Ovary (tissue), 3 donors: ENCODE measurements around the gene COL4A5.

ENCODE experiments used
- EP300 ChIP-seq: sonication (generic); formaldehyde crosslinking; IDR thresholded peaks from one replicate; pipeline ENCODE4 v1.6.1; 2017; ENCODE audit warnings: antibody characterized with exemption
- POLR2A ChIP-seq: fragments of 450-650 bp; IDR thresholded peaks from one replicate; pipeline ENCODE4 v1.6.1; 2017; ENCODE audit warnings: antibody characterized with exemption, mild to moderate bottlenecking, moderate library complexity
- TF ChIP-seq, protein P1 (sequence below), 3 donors: fragments of 450-650 bp in 2 of 3; fragments of 200-600 bp in 1 of 3; IDR thresholded peaks; one replicate each; pipeline versions ENCODE4 v1.5.1 to v1.8.0; 2016 to 2022; ENCODE audit warnings: antibody characterized with exemption in 3 of 3, mild to moderate bottlenecking in 1 of 3
- donor health status: DM: no; HTN: no; CAD: no.

DNA sequence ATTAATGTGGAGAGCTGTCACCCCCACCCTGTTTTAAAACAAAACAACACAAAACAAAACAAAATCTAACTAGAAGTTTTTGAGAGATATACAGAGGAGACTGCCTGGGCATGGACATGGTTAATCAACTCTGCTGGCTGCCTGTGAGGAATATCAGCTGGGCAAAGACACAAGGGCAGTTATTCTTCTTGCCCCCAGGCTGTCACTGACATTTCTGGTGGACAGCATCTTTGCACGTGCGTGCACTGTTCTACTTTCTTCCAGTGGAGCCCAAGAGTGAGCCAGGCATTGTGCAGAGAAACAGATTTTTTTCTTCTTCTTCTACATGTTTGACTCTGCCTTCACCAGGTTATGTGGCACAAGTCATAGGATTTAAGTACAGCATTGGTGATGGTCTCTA, 282.9 kb downstream of the COL4A5 start:
- TF ChIP-seq, protein P1, sequence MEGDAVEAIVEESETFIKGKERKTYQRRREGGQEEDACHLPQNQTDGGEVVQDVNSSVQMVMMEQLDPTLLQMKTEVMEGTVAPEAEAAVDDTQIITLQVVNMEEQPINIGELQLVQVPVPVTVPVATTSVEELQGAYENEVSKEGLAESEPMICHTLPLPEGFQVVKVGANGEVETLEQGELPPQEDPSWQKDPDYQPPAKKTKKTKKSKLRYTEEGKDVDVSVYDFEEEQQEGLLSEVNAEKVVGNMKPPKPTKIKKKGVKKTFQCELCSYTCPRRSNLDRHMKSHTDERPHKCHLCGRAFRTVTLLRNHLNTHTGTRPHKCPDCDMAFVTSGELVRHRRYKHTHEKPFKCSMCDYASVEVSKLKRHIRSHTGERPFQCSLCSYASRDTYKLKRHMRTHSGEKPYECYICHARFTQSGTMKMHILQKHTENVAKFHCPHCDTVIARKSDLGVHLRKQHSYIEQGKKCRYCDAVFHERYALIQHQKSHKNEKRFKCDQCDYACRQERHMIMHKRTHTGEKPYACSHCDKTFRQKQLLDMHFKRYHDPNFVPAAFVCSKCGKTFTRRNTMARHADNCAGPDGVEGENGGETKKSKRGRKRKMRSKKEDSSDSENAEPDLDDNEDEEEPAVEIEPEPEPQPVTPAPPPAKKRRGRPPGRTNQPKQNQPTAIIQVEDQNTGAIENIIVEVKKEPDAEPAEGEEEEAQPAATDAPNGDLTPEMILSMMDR (IDR thresholded peaks at IDR 0.05), result no peak
- TF ChIP-seq POLR2A (no peak), EP300 (no peak)
